GM21360 (cell line): Measurements from ENCODE around the gene NAIP.
"Not testable (repeated sequence)": the region's sequence is repeated elsewhere in the genome, so short reads cannot be mapped to it uniquely, and the experiment has no call there.

ENCODE experiments used
- ATAC-seq: cut with Tn5 transposase; IDR thresholded peaks from one replicate; pipeline ENCODE4 v1.9.1; 2021; ENCODE audit warnings: mild to moderate bottlenecking, moderate library complexity; ENCODE audit not compliant: unreplicated experiment

NAIP gene

GRCh38 chr5:71025289-71025953, at the start of gene NAIP:
Gene NAIP (minus strand): TSS chr5:71025339. CDS start chr5:71012915, 12,424 bp downstream.
- ATAC-seq, result not testable (repeated sequence)

- peak; percentile 96 for ATAC-seq
These were observed 42.3 kb upstream of the NAIP start, which contains the start of gene GTF2H2 for GRCh38 chr5:71067262-71067928. Gene GTF2H2 (minus strand): TSS chr5:71067676. CDS start chr5:71062763, 4,913 bp downstream.

GRCh38 chr5:71061322-71061721, 36.2 kb upstream of the NAIP start:
- ATAC-seq, result not testable (repeated sequence)

DNA sequence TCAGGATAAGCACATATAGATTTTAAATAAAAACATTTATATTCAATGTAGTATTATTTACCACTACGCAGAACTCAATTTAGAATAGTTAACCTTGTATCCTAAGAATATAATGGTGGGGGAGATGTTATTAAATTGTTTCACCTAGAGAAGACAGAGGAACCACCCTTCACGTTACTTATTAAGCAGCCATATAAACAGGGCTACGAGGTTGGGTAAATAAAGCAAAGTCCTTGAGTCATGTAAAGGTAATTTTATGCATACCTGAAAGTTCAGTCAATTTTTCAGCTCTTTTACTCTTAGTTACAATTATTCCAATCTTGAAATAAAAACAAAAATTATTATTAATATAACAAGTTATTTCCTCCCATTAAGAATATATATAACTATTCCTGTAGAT, 34.3 kb upstream of the NAIP start:
- not testable (repeated sequence) for ATAC-seq

GRCh38 chr5:71044808-71045207, 19.7 kb upstream of the NAIP start:
- ATAC-seq, result not testable (repeated sequence)

- not testable (repeated sequence) for ATAC-seq
These were observed 19.0 kb upstream of the NAIP start for GRCh38 chr5:71044128-71044527.

GRCh38 chr5:71031046-71031776, 6.1 kb upstream of the NAIP start:
- ATAC-seq, result not testable (repeated sequence)

- ATAC-seq, result not testable (repeated sequence)
These were observed 4.5 kb downstream of the NAIP start for GRCh38 chr5:71020643-71021042.

DNA sequence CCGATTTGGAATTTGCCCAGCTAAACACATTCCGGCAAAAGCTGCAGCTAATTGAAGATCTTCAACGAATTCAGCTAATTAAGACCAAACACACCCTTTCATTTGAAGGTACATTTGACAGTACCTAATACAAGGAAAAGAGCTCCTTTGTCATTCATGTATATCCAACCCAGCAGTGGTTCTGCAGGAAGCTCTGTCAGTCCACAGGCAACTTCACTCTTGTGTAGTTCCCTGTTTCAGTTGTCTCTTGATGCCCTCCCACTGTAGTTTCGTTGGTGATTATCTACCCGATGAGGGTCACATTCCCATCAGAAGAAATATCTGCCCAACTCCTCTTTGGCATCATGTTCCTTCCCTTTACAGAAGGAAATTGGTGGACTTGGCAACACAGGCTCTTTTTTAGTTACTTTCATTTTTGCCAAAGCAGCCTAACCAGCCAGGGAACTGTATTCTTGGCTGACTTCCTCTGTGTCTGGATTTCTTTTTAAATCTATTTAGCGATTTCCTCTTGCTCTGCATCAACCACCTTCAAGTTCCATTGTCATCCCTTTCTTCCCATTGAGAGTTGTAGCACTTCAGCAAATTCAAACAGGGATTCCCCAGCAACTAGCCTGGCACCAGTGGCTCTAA, 6.6 kb downstream of the NAIP start:
- not testable (repeated sequence) for ATAC-seq

- no peak for ATAC-seq
These were observed 11.0 kb downstream of the NAIP start for GRCh38 chr5:71014176-71014575.

DNA sequence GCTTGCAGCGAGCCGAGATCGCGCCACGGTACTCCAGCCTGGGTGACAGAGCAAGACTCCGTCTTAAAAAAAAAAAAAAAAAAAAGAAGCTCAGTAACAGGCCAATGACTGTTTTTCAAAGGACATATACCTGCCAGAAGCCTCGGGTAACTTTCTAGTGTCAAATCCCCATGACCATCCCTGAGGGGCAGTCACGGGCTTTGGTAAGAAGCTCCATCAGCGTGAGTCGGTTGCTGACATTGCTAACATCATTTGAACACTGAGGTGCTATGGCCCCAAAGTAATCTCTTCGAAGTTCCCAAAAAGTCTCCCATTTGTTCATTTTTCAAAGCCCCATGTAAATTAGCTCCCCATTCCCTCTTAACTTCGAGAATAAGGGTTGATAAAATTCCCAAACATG, 11.6 kb downstream of the NAIP start:
- ATAC-seq, result no peak

- no peak for ATAC-seq
These were observed 13.8 kb downstream of the NAIP start for GRCh38 chr5:71011194-71011792.

GRCh38 chr5:71006983-71007382, 18.2 kb downstream of the NAIP start:
- ATAC-seq, result not testable (repeated sequence)

GRCh38 chr5:70984882-70985281, 40.3 kb downstream of the NAIP start:
- ATAC-seq, result not testable (repeated sequence)

DNA sequence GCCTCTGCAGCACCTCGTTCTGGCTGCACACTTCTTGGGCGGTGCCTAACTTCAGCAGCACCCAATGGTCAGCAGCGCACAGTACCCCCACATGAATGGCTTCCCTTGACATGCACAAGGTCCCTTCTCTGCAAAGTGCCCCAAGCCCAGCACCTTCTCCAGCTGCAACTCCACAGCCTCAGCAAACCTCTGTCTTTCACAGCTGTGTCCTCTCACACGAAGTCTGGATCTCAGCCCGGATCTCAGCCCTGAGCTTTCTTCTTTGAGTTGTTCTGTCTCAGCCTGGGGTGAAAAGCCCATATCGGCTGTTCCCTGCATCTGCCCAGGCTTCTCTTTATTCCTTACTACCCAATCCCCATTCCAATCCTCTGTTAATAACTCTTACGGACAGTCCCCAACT, 57.9 kb downstream of the NAIP start:
- not testable (repeated sequence) for ATAC-seq

DNA sequence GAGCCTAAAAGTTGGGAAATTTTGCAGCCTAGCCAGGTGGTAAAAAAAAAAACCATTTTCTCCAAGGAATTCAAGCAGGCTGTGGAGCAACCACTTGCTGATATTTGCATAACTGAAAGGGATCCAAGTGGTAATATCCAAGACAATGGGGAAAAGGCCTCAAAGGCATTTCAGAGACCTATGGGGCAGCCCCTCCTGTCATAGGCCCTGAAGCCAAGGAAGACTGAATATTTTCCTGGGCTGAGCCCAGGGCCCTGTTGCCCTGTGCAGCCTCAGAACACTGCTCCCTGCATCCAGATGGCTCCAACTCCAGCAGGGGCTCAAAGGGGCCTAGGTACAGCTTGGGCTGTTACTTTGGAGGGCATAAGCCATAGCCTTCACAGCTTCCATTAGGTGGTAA, 60.6 kb downstream of the NAIP start:
- ATAC-seq, result not testable (repeated sequence)

DNA sequence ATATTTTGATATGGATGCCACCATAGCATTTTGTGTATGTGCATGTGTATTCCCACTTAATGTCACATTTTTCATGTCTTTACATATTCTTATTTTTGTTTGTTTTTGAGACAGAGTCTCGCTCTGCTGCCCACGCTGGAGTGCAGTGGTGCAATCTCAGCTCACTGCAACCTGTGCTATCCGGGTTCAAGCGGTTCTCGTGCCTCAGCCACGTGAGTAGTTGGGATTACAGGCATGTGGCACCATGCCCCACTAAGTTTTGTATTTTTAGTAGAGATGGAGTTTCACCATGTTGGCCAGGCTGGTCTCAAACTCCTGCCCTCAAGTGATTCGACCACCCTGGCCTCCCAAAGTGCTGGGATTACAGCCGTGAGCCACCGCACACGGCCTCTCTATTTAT, 72.1 kb downstream of the NAIP start:
- ATAC-seq, result not testable (repeated sequence)

DNA sequence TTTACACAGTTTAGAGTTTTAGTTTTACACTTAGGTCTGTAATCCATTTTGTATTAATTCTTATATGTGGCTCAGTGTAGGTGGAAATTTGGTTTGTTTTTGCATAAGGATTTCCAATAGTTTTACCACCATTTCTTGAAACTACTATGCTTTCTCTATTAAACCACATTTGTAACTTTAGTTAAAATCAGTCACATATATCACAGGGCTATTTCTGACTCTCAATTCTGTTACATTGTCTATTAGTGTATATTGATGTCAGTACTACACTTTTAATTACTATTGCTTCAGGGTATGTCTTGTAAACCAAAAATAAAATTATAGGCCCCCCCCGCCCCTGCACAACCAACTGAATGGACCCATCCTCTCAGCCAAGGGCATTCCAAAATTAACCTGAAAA, 92.6 kb downstream of the NAIP start:
- not testable (repeated sequence) for ATAC-seq

GRCh38 chr5:70931709-70932368, 93.3 kb downstream of the NAIP start:
- ATAC-seq, result not testable (repeated sequence)

- peak; percentile 23 for ATAC-seq
These were observed 100.0 kb downstream of the NAIP start for GRCh38 chr5:70925211-70925562.
